HL-60/S4 treated with retinoic acid at 250 ng/mL for 4 days and 3 days (cell line): ENCODE measurements around the gene CSTB.

Experiments
- in situ Hi-C: fragments of 300-500 bp; cut with MboI; formaldehyde crosslinking; loops from 2 replicates; pipeline ENCODE4 v1.7.0; 2022; ENCODE audit warnings: low sequenced_read_pairs

The CSTB gene

GRCh38 chr21:43755820-43756594 is 20.1 kb downstream of the CSTB start:
- in situ Hi-C loops: no loop called here

- in situ Hi-C loops: no loop called here
Measured at GRCh38 chr21:43754948-43755781, 20.9 kb downstream of the CSTB start.

GRCh38 chr21:43753439-43753799 is 22.7 kb downstream of the CSTB start:
- in situ Hi-C loops: no loop called here

GRCh38 chr21:43752758-43753438 is 23.2 kb downstream of the CSTB start:
- in situ Hi-C loops: no loop called here

- in situ Hi-C loops: no loop called here
Measured at GRCh38 chr21:43751955-43752591, 24.0 kb downstream of the CSTB start.

- in situ Hi-C loops: no loop called here
Measured at GRCh38 chr21:43750339-43751033, 25.6 kb downstream of the CSTB start.

GRCh38 chr21:43749651-43750262 is 26.4 kb downstream of the CSTB start:
- in situ Hi-C loops: no loop called here

GRCh38 chr21:43748622-43749021 is 27.5 kb downstream of the CSTB start:
- in situ Hi-C loops: no loop called here

- in situ Hi-C loops: no loop called here
Measured at GRCh38 chr21:43745772-43746517, 30.2 kb downstream of the CSTB start.

GRCh38 chr21:43744725-43745124 is 31.4 kb downstream of the CSTB start:
- in situ Hi-C loops: no loop called here

- in situ Hi-C loops: no loop called here
Measured at GRCh38 chr21:43743947-43744346, 32.2 kb downstream of the CSTB start.

GRCh38 chr21:43741423-43742096 is 34.5 kb downstream of the CSTB start:
- in situ Hi-C loops: no loop called here

- in situ Hi-C loops: no loop called here
Measured at GRCh38 chr21:43740497-43741156, 35.5 kb downstream of the CSTB start.

- in situ Hi-C loops: no loop called here
Measured at GRCh38 chr21:43739621-43740435, 36.3 kb downstream of the CSTB start.

- in situ Hi-C loops: no loop called here
Measured at GRCh38 chr21:43737158-43737950, 38.8 kb downstream of the CSTB start.

GRCh38 chr21:43736224-43736883 is 39.8 kb downstream of the CSTB start:
- in situ Hi-C loops: no loop called here
